ENCODE results near the gene CCDC73.

- TF ChIP-seq CTCF (IDR thresholded peaks at IDR 0.05; ENCODE audit: low read depth, low read length) (no peak), EZH2phosphoT487 (IDR thresholded peaks at IDR 0.05; ENCODE audit: low read depth) (no peak)
These were observed 43.1 kb downstream of the CCDC73 start for GRCh38 chr11:32751381-32751780.
